Upper lobe of left lung (tissue), 6 donors: Measurements from ENCODE around the gene AMER2. TPM values are rescaled to one million over a fixed set of nuclear protein-coding genes. Genes with fewer than 3 reads are reported as not detected.

Experiments used
- ATAC-seq, 2 donors: fragments of 200-7000 bp; cut with Tn5 transposase; one replicate each; pipeline ENCODE4 v1.9.1; 2022; ENCODE audit warnings: mild to moderate bottlenecking in 2 of 2, moderate library complexity in 2 of 2; ENCODE audit not compliant: low FRiP score in 2 of 2
- DNase-seq, 2 donors: peaks; one replicate each; pipeline ENCODE4 v3.0.0-alpha.2; 2019 to 2020
- H3K27ac ChIP-seq, 4 donors: fragments of 200-600 bp; sonication (generic); one replicate each; pipeline ENCODE4 v1.5.1; 2016 to 2019
- H3K27me3 ChIP-seq, 4 donors: fragments of 200-600 bp; sonication (generic); one replicate each; pipeline ENCODE4 v1.5.1; 2017 to 2019
- H3K36me3 ChIP-seq, 4 donors: fragments of 200-600 bp; sonication (generic); one replicate each; pipeline ENCODE4 v1.5.1; 2016 to 2019
- H3K4me1 ChIP-seq, 4 donors: fragments of 200-600 bp; sonication (generic); one replicate each; pipeline ENCODE4 v1.5.1; 2018 to 2019
- H3K4me3 ChIP-seq, 4 donors: fragments of 200-600 bp; sonication (generic); one replicate each; pipeline ENCODE4 v1.5.1; 2017 to 2019; ENCODE audit warnings: mild to moderate bottlenecking in 2 of 4, moderate library complexity in 1 of 4
- H3K9me3 ChIP-seq, 4 donors: fragments of 200-600 bp; sonication (generic); one replicate each; pipeline ENCODE4 v1.5.1; 2018 to 2019
- CTCF ChIP-seq, 6 experiments: fragments of 450-650 bp in 4 of 6; fragments of 200-600 bp in 2 of 6; sonication (generic) in 2 of 6; IDR thresholded peaks; one replicate each; pipeline ENCODE4 v1.5.1; 2016 to 2019; ENCODE audit warnings: antibody characterized with exemption in 6 of 6
- EP300 ChIP-seq, 4 donors: sonication (generic); formaldehyde crosslinking; IDR thresholded peaks; one replicate each; pipeline ENCODE4 v1.5.1; 2017; ENCODE audit warnings: antibody characterized with exemption in 4 of 4, control low read depth in 2 of 4
- POLR2A ChIP-seq, 4 donors: fragments of 450-650 bp; IDR thresholded peaks; one replicate each; pipeline ENCODE4 v1.5.1; 2016 to 2017; ENCODE audit warnings: antibody characterized with exemption in 4 of 4, mild to moderate bottlenecking in 2 of 4
- POLR2AphosphoS5 ChIP-seq, 2 donors: sonication (generic); formaldehyde crosslinking; IDR thresholded peaks; one replicate each; pipeline ENCODE4 v1.5.1; 2017; ENCODE audit warnings: antibody characterized with exemption in 2 of 2
- WGBS, 2 donors: methylation state at CpG; one replicate each; pipeline ENCODE4 v1.1.5; 2017 to 2018; 5-methylcytosine and 5-hydroxymethylcytosine counted together
- total RNA-seq, 6 donors: library from RNA; depleted of rRNA in 4 of 6; stranded (reverse); fragments of >200 nt in 4 of 6; gene quantifications; one replicate each; pipeline versions ENCODE4 v1.1.0 to v1.2.1, GENCODE V29; 2016 to 2021
- donor health status: DM: no; HTN: no; CAD: no; lungs with moderate emphysema.
- donor health status: DM: no; HTN: yes; CAD: no; lungs with severe emphysema.

AMER2 gene
- total RNA-seq, 6 donors from 2014 or later, result 0.22 to 0.30 TPM; not detected in 4

GRCh38 chr13:25151626-25152195 lies 20.4 kb downstream of the AMER2 start:
- H3K27me3 ChIP-seq, result no peaks in the 10 kb centered on the region
- no peak for TF ChIP-seq POLR2A (IDR thresholded peaks at IDR 0.05)
- TF ChIP-seq CTCF (IDR thresholded peaks at IDR 0.05), result no peak
- no peak for TF ChIP-seq EP300 (IDR thresholded peaks at IDR 0.05)
- TF ChIP-seq POLR2AphosphoS5 (IDR thresholded peaks at IDR 0.05), result no peak
- H3K4me3 ChIP-seq, result no peak overlapping the region
- H3K36me3 ChIP-seq, result no peaks in the 10 kb centered on the region
- no peak for ATAC-seq
- no peak overlapping the region for H3K27ac ChIP-seq
- 59 to 67% methylated on average over 5 of the region's 5 CpGs for WGBS, 2 donors
- H3K4me1 ChIP-seq, result no peaks in the 10 kb centered on the region
- no peaks in the 10 kb centered on the region for H3K9me3 ChIP-seq
- DNase-seq, result no peak

- Histone ChIP-seq H3K27me3 (no peaks in the 10 kb centered on the region), H3K27ac (no peak overlapping the region)
- 83 to 87% methylated on average over 5 of the region's 5 CpGs for WGBS, 2 donors
These were observed 22.4 kb downstream of the AMER2 start for GRCh38 chr13:25149711-25150110.

GRCh38 chr13:25148402-25148771 lies 23.7 kb downstream of the AMER2 start:
- no peaks in the 10 kb centered on the region for H3K27me3 ChIP-seq
- 86 to 94% methylated on average over 5 of the region's 5 CpGs for WGBS, 2 donors

More at GRCh38 chr13:25149711-25150110, 22.4 kb downstream of the AMER2 start:
- H3K4me1 ChIP-seq, result no peaks in the 10 kb centered on the region
- DNase-seq, result no peak
- no peak overlapping the region for H3K4me3 ChIP-seq
- no peak for ATAC-seq
- no peaks in the 10 kb centered on the region for H3K9me3 ChIP-seq
- TF ChIP-seq CTCF (IDR thresholded peaks at IDR 0.05), result no peak
- no peak for TF ChIP-seq POLR2AphosphoS5 (IDR thresholded peaks at IDR 0.05)
- TF ChIP-seq EP300 (IDR thresholded peaks at IDR 0.05), result no peak
- TF ChIP-seq POLR2A (IDR thresholded peaks at IDR 0.05), result no peak
- H3K36me3 ChIP-seq, result no peaks in the 10 kb centered on the region

GRCh38 chr13:25147638-25148401 lies 24.3 kb downstream of the AMER2 start:
- ATAC-seq, result no peak
- H3K9me3 ChIP-seq, result no peaks in the 10 kb centered on the region

More at GRCh38 chr13:25148402-25148771, 23.7 kb downstream of the AMER2 start:
- TF ChIP-seq POLR2AphosphoS5 (IDR thresholded peaks at IDR 0.05) (no peak), POLR2A (IDR thresholded peaks at IDR 0.05) (no peak), EP300 (IDR thresholded peaks at IDR 0.05) (no peak), CTCF (IDR thresholded peaks at IDR 0.05) (no peak)
- Histone ChIP-seq H3K9me3 (no peaks in the 10 kb centered on the region), H3K4me3 (no peak overlapping the region), H3K27ac (no peak overlapping the region), H3K4me1 (no peaks in the 10 kb centered on the region), H3K36me3 (no peaks in the 10 kb centered on the region)
- ATAC-seq (no peak), DNase-seq (no peak)

More at GRCh38 chr13:25147638-25148401, 24.3 kb downstream of the AMER2 start:
- Histone ChIP-seq H3K4me3 (no peak overlapping the region), H3K27me3 (no peaks in the 10 kb centered on the region), H3K27ac (no peak overlapping the region), H3K36me3 (no peaks in the 10 kb centered on the region), H3K4me1 (no peaks in the 10 kb centered on the region)
- DNase-seq, result no peak
- 80 to 84% methylated on average over 4 of the region's 4 CpGs for WGBS, 2 donors
- no peak for TF ChIP-seq POLR2AphosphoS5 (IDR thresholded peaks at IDR 0.05)
- TF ChIP-seq POLR2A (IDR thresholded peaks at IDR 0.05), result no peak
- TF ChIP-seq EP300 (IDR thresholded peaks at IDR 0.05), result no peak
- TF ChIP-seq CTCF (IDR thresholded peaks at IDR 0.05), result no peak
